Measurements from ENCODE around the gene TEX19. TPM values are rescaled to one million over a fixed set of nuclear protein-coding genes. Genes with fewer than 3 reads are reported as not detected.

The TEX19 gene
- total RNA-seq, 1 donor = under 0.01 TPM

DNA sequence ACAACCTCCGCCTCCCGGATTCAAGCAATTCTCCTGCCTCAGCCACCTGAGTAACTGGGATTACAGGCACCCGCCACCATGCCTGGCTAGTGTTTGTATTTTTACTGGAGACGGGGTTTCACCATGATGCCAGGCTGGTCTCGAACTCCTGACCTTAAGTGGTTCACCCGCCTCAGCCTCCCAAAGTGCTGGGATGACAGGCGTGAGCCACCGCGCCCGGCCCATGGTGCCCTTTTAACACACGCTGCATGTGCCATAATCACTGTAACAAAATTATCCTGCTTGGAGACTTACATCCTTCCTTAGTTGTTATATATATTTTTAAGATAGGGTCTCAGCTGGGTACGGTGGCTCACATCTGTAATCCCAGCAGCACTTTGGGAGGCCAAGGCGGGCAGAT is 47.1 kb upstream of the TEX19 start:
- Histone ChIP-seq H3K9me3 (ENCODE audit: low read depth, low read length) (no peaks in the 10 kb centered on the region), H3K27ac (ENCODE audit: low read depth, low read length) (no peak overlapping the region), H2AFZ (ENCODE audit: low read length) (no peak overlapping the region), H3K4me3 (ENCODE audit: insufficient read depth, low read length) (no peak overlapping the region), H4K20me1 (ENCODE audit: insufficient read depth, low read length) (no peaks in the 10 kb centered on the region), H3K4me1 (ENCODE audit: insufficient read depth, low read length) (no peaks in the 10 kb centered on the region), H3K79me2 (ENCODE audit: insufficient read depth, low read length) (no peaks in the 10 kb centered on the region), H3K4me2 (ENCODE audit: insufficient read depth, low read length) (no peak overlapping the region), H3K27me3 (ENCODE audit: insufficient read depth, low read length) (peaks cover 49% of the 10 kb centered on the region), H3K36me3 (ENCODE audit: insufficient read depth, low read length) (no peaks in the 10 kb centered on the region)
- TF ChIP-seq, protein P1, sequence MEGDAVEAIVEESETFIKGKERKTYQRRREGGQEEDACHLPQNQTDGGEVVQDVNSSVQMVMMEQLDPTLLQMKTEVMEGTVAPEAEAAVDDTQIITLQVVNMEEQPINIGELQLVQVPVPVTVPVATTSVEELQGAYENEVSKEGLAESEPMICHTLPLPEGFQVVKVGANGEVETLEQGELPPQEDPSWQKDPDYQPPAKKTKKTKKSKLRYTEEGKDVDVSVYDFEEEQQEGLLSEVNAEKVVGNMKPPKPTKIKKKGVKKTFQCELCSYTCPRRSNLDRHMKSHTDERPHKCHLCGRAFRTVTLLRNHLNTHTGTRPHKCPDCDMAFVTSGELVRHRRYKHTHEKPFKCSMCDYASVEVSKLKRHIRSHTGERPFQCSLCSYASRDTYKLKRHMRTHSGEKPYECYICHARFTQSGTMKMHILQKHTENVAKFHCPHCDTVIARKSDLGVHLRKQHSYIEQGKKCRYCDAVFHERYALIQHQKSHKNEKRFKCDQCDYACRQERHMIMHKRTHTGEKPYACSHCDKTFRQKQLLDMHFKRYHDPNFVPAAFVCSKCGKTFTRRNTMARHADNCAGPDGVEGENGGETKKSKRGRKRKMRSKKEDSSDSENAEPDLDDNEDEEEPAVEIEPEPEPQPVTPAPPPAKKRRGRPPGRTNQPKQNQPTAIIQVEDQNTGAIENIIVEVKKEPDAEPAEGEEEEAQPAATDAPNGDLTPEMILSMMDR (IDR thresholded peaks at IDR 0.05; ENCODE audit: extremely low read depth, low read depth, low read length) = no peak
- DNase-seq (ENCODE audit: insufficient read length, low spot score, missing footprints) = no peak

DNA sequence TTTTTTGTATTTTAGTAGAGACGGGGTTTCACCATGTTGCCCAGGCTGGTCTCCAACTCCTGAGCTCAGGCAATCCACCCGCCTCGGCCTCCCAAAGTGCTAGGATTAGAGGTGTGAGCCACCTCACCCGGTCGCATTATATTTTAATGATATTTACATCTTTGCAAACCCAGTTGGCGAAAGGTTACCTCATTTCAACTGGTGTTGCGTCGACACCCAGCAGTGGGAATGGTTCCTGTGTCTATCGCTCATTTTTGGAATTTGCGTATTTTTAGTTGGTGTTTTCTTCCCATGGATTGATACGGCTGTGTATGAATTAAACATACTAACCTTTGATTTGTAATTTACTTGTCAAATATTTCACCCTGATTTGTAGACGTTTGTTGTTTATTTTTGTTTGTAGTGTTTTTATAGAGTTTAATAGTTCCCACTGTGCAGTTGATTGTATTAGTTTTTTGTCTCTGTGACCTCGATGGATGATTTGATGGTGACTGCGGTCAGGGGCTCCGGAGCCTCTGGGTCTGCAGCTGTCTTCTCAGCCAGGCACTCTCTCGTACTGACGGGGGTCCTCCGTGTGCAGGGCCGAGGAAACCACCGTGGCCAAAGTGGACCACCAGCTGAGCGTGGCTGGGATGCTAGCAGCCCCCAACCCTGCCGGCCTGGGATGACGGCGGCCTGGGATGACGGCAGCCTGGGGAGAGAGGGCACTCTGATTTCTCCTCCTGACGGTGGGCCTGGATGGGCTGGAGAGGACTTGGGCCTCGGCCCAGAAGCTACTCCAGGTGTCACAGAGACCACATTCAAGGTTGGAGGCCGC is 45.6 kb upstream of the TEX19 start:
- Histone ChIP-seq H2AFZ (ENCODE audit: low read length) (no peak overlapping the region), H3K79me2 (ENCODE audit: insufficient read depth, low read length) (no peaks in the 10 kb centered on the region), H3K4me1 (ENCODE audit: insufficient read depth, low read length) (no peaks in the 10 kb centered on the region), H3K4me3 (ENCODE audit: insufficient read depth, low read length) (no peak overlapping the region), H4K20me1 (ENCODE audit: insufficient read depth, low read length) (no peaks in the 10 kb centered on the region), H3K27ac (ENCODE audit: low read depth, low read length) (no peak overlapping the region), H3K27me3 (ENCODE audit: insufficient read depth, low read length) (peaks cover 48% of the 10 kb centered on the region), H3K4me2 (ENCODE audit: insufficient read depth, low read length) (no peak overlapping the region), H3K36me3 (ENCODE audit: insufficient read depth, low read length) (no peaks in the 10 kb centered on the region), H3K9me3 (ENCODE audit: low read depth, low read length) (no peaks in the 10 kb centered on the region)
- TF ChIP-seq, protein P1 (IDR thresholded peaks at IDR 0.05; ENCODE audit: extremely low read depth, low read depth, low read length) = no peak
- no peak for DNase-seq (ENCODE audit: insufficient read length, low spot score, missing footprints)

DNA sequence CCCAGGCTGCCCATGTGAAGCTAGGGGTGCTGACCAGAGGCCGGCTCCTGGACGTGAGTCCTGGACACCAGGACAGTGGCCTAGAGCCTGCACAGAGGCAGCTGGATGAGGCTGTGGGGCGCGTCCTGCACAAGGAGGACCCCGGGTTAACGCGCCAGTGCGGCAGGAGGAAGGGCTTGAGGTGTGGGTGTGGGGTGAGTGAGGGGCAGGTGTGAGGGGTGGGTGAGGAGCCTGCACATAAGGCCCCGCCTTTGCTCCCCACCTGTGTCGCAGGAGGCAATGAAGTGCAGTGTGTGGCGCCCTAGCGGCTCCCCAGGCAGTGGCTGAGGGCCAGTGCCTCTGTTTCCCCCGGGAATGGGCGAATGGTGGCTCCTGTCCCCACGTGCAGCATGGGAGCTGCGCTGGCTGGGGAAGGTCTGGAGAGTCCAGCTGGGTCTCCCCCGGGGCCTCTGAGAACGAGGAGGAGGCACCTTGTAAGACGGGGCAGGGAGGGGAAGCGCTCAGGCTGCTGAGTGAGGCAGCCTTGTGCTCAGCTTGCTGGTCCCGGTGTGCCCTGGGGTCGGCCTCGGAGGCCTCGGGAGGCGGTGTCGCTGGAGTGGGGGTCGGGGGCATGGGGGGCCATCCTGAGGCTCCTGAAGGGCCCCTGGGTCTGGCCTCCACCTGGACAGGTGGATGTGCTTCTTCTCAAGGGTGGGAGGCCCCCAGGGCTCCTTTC is 44.9 kb upstream of the TEX19 start:
- Histone ChIP-seq H3K4me1 (ENCODE audit: insufficient read depth, low read length) (no peaks in the 10 kb centered on the region), H3K4me2 (ENCODE audit: insufficient read depth, low read length) (no peak overlapping the region), H3K36me3 (ENCODE audit: insufficient read depth, low read length) (no peaks in the 10 kb centered on the region), H2AFZ (ENCODE audit: low read length) (no peak overlapping the region), H3K9me3 (ENCODE audit: low read depth, low read length) (no peaks in the 10 kb centered on the region), H3K79me2 (ENCODE audit: insufficient read depth, low read length) (no peaks in the 10 kb centered on the region), H4K20me1 (ENCODE audit: insufficient read depth, low read length) (no peaks in the 10 kb centered on the region), H3K4me3 (ENCODE audit: insufficient read depth, low read length) (no peak overlapping the region), H3K27ac (ENCODE audit: low read depth, low read length) (no peak overlapping the region), H3K27me3 (ENCODE audit: insufficient read depth, low read length) (peaks cover 41% of the 10 kb centered on the region)
- no peak for DNase-seq (ENCODE audit: insufficient read length, low spot score, missing footprints)
- TF ChIP-seq, protein P1 (IDR thresholded peaks at IDR 0.05; ENCODE audit: extremely low read depth, low read depth, low read length) = no peak

All from osteoblast (primary cell).